ENCODE results near the gene AP2B1. TPM values are rescaled to one million over a fixed set of nuclear protein-coding genes. Genes with fewer than 3 reads are reported as not detected.

Gene AP2B1
- total RNA-seq (2014; rRNA removed; shearing (Covaris generic)) = 61.4 and 62.8 TPM in 2 replicates
- polyA plus RNA-seq (2015; cell fraction: cytosol; rRNA removed) = 87.4 and 114 TPM in 2 replicates
- polyA plus RNA-seq (2015; cell fraction: nucleus; rRNA removed) = 50.9 and 51.7 TPM in 2 replicates

- DNase-seq (ENCODE audit: low read depth, low spot score) = peak; percentile 95
- in situ Hi-C loops (cut with HindIII; ENCODE audit: low pct_unique_long_range_greater_than_20kb, low sequenced_read_pairs) = no loop called here
Observed at GRCh38 chr17:35587074-35587961, at the start of gene AP2B1. Gene AP2B1, plus strand, starts transcription at chr17:35587322. Its CDS starts 6,709 bp downstream, at chr17:35594031.

GRCh38 chr17:35537601-35538141, 49.5 kb upstream of the AP2B1 start, which contains the start of gene SLFN12L:
Gene SLFN12L, minus strand, starts transcription at chr17:35537678. Its CDS starts 15,314 bp downstream, at chr17:35522364.
- in situ Hi-C loops (cut with HindIII; ENCODE audit: low pct_unique_long_range_greater_than_20kb, low sequenced_read_pairs) = loop anchor here (10.0 kb wide), 1 partner anchor 223 kb away; no protein-coding TSS in a partner anchor
- no peak for DNase-seq (ENCODE audit: low read depth, low spot score)

- in situ Hi-C loops (cut with HindIII; ENCODE audit: low pct_unique_long_range_greater_than_20kb, low sequenced_read_pairs) = loop anchor here (10.0 kb wide), 1 partner anchor 225 kb away; no protein-coding TSS in a partner anchor
Observed at GRCh38 chr17:35539659-35540026, 47.5 kb upstream of the AP2B1 start.

GRCh38 chr17:35540589-35541404, 46.3 kb upstream of the AP2B1 start:
- in situ Hi-C loops (cut with HindIII; ENCODE audit: low pct_unique_long_range_greater_than_20kb, low sequenced_read_pairs) = no loop called here
- DNase-seq (ENCODE audit: low read depth, low spot score) = no peak

More at GRCh38 chr17:35539659-35540026, 47.5 kb upstream of the AP2B1 start:
- DNase-seq (ENCODE audit: low read depth, low spot score) = no peak

- DNase-seq (ENCODE audit: low read depth, low spot score) = no peak
- in situ Hi-C loops (cut with HindIII; ENCODE audit: low pct_unique_long_range_greater_than_20kb, low sequenced_read_pairs) = no loop called here
Observed at GRCh38 chr17:35541434-35541833, 45.7 kb upstream of the AP2B1 start.

GRCh38 chr17:35542990-35543389, 44.1 kb upstream of the AP2B1 start:
- in situ Hi-C loops (cut with HindIII; ENCODE audit: low pct_unique_long_range_greater_than_20kb, low sequenced_read_pairs) = no loop called here
- no peak for DNase-seq (ENCODE audit: low read depth, low spot score)

- DNase-seq (ENCODE audit: low read depth, low spot score) = no peak
- in situ Hi-C loops (cut with HindIII; ENCODE audit: low pct_unique_long_range_greater_than_20kb, low sequenced_read_pairs) = no loop called here
Observed at GRCh38 chr17:35543856-35544255, 43.3 kb upstream of the AP2B1 start.

- in situ Hi-C loops (cut with HindIII; ENCODE audit: low pct_unique_long_range_greater_than_20kb, low sequenced_read_pairs) = no loop called here
Observed at GRCh38 chr17:35545150-35545549, 42.0 kb upstream of the AP2B1 start.

GRCh38 chr17:35546487-35546886, 40.6 kb upstream of the AP2B1 start:
- DNase-seq (ENCODE audit: low read depth, low spot score) = no peak
- in situ Hi-C loops (cut with HindIII; ENCODE audit: low pct_unique_long_range_greater_than_20kb, low sequenced_read_pairs) = no loop called here

More at GRCh38 chr17:35545150-35545549, 42.0 kb upstream of the AP2B1 start:
- DNase-seq (ENCODE audit: low read depth, low spot score) = no peak

- in situ Hi-C loops (cut with HindIII; ENCODE audit: low pct_unique_long_range_greater_than_20kb, low sequenced_read_pairs) = no loop called here
- no peak for DNase-seq (ENCODE audit: low read depth, low spot score)
Observed at GRCh38 chr17:35548208-35548810, 38.8 kb upstream of the AP2B1 start.

- DNase-seq (ENCODE audit: low read depth, low spot score) = no peak
- in situ Hi-C loops (cut with HindIII; ENCODE audit: low pct_unique_long_range_greater_than_20kb, low sequenced_read_pairs) = no loop called here
Observed at GRCh38 chr17:35548978-35549377, 38.1 kb upstream of the AP2B1 start.

- in situ Hi-C loops (cut with HindIII; ENCODE audit: low pct_unique_long_range_greater_than_20kb, low sequenced_read_pairs) = no loop called here
Observed at GRCh38 chr17:35553310-35553709, 33.8 kb upstream of the AP2B1 start.

GRCh38 chr17:35554668-35555067, 32.5 kb upstream of the AP2B1 start:
- in situ Hi-C loops (cut with HindIII; ENCODE audit: low pct_unique_long_range_greater_than_20kb, low sequenced_read_pairs) = no loop called here
- no peak for DNase-seq (ENCODE audit: low read depth, low spot score)

More at GRCh38 chr17:35553310-35553709, 33.8 kb upstream of the AP2B1 start:
- no peak for DNase-seq (ENCODE audit: low read depth, low spot score)

- in situ Hi-C loops (cut with HindIII; ENCODE audit: low pct_unique_long_range_greater_than_20kb, low sequenced_read_pairs) = no loop called here
- DNase-seq (ENCODE audit: low read depth, low spot score) = peak; percentile 31
Observed at GRCh38 chr17:35555691-35556090, 31.4 kb upstream of the AP2B1 start.

GRCh38 chr17:35557353-35557752, 29.8 kb upstream of the AP2B1 start:
- DNase-seq (ENCODE audit: low read depth, low spot score) = no peak
- in situ Hi-C loops (cut with HindIII; ENCODE audit: low pct_unique_long_range_greater_than_20kb, low sequenced_read_pairs) = no loop called here

GRCh38 chr17:35559495-35560210, 27.5 kb upstream of the AP2B1 start:
- in situ Hi-C loops (cut with HindIII; ENCODE audit: low pct_unique_long_range_greater_than_20kb, low sequenced_read_pairs) = no loop called here
- DNase-seq (ENCODE audit: low read depth, low spot score) = no peak

- no peak for DNase-seq (ENCODE audit: low read depth, low spot score)
- in situ Hi-C loops (cut with HindIII; ENCODE audit: low pct_unique_long_range_greater_than_20kb, low sequenced_read_pairs) = no loop called here
Observed at GRCh38 chr17:35560703-35561102, 26.4 kb upstream of the AP2B1 start, which contains the start of gene SLFN14. Gene SLFN14, minus strand, starts transcription at chr17:35560819. Its CDS starts 2,757 bp downstream, at chr17:35558062.

Measured in SK-MEL-5 (cell line).